GM19438 (cell line): ENCODE measurements around the gene USP11.

ENCODE experiments used
- ATAC-seq: cut with Tn5 transposase; IDR thresholded peaks from one replicate; pipeline ENCODE4 v1.9.1; 2021; ENCODE audit warnings: low read depth; ENCODE audit not compliant: unreplicated experiment

The USP11 gene

DNA sequence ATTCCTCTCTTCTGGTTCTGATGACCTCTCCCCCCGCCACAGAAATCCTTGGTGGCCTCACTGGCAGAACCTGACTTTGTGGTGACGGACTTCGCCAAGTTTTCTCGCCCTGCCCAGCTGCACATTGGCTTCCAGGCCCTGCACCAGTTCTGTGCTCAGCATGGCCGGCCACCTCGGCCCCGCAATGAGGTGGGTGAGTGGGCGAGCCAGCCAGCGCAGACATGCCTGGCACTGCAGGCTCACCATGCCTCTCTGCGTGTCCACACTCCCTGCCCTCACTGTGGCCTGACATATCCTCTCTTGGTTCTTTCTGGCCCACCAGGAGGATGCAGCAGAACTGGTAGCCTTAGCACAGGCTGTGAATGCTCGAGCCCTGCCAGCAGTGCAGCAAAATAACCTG, 30.5 kb upstream of the USP11 start:
- ATAC-seq: no peak

DNA sequence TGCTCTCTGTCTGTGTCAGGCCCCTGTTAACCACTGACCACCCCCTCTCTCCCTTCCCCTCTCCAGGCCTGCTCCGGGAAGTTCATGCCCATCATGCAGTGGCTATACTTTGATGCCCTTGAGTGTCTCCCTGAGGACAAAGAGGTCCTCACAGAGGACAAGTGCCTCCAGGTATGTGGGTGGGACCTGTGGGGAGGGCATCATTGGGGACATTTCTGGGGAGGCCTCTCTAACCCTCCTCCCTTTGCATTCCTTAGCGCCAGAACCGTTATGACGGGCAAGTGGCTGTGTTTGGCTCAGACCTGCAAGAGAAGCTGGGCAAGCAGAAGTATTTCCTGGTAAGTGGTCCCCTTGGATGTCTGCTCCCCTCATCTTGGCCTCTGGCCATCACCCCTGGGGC, 29.9 kb upstream of the USP11 start:
- no peak for ATAC-seq

DNA sequence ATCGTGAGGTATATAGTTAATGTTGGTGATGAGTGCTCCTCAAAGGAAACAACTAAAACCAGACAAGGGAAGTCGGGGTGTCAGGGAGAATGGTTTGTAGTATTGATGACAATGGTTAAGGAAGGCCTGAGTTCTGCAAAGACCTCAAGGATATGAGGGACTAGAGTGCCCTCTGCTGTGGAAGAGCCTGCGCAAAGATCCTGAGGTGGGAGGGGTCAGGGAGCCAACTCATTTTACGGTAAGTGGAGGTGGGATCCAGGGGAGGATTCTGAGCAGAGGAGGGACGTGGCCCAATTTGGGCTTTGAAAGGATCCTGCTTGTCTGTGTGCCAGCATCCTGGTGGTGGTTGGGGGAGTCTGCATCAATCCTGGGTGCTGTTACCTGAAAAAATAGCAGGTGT, 27.8 kb upstream of the USP11 start:
- ATAC-seq: no peak

DNA sequence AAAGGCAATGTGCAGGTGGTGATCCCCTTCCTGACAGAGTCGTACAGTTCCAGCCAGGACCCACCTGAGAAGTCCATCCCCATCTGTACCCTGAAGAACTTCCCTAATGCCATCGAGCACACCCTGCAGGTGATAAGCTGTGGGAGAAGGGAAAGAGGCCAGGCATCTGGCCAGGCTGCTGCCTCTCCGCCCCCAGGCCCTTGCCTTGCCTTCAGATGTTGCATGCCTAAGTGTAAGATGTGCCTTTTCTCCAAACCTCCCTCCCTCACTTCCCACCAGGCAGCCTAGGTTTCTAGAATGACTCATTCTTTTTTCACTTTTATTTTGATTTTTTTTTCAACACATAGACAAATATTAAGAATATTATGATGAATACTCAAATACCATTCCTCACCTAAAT, 26.5 kb upstream of the USP11 start:
- no peak for ATAC-seq

DNA sequence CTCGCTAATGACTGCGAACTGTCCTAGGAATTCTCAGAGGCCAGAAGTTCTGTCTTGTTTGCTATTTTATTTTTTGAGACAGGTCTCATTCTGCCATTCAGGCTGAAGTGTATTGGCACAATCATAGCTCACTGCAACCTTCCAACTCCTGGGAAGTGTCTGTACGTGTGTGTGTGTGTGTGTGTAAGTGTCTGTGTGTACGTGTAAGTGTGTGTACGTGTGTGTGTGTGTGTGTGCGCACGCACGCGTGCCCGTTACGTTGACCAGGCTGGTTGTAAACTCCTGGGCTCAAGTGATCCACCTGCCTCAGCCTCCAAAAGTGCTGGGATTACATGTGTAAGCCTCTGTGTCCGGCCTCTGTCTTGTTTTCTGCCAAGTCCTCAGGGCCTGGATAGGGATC, 24.7 kb upstream of the USP11 start:
- ATAC-seq: no peak

DNA sequence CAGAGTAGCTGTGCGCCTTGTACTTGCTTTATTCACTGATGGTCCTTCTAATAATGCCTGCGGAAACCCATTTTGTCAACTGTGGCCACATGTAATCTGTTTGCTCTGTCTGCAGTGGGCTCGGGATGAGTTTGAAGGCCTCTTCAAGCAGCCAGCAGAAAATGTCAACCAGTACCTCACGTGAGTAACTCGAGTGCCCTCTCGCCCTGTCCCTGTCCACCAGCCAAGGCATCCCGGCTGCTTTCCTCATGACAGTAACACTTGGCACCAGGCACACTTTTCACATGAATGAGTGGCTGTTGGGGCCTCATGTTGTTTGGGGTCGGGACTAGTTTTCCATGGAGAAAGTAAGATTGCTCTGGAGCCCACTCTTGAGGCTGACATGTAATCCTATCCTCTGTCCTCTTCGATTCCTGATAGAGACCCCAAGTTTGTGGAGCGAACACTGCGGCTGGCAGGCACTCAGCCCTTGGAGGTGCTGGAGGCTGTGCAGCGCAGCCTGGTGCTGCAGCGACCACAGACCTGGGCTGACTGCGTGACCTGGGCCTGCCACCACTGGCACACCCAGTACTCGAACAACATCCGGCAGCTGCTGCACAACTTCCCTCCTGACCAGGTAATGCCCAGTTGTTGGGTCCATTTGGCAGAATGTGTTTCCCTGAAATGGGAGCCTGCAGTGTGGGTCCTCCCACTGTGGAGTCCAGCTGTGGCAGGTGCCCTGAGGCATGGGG, 23.1 kb upstream of the USP11 start:
- ATAC-seq: no peak

DNA sequence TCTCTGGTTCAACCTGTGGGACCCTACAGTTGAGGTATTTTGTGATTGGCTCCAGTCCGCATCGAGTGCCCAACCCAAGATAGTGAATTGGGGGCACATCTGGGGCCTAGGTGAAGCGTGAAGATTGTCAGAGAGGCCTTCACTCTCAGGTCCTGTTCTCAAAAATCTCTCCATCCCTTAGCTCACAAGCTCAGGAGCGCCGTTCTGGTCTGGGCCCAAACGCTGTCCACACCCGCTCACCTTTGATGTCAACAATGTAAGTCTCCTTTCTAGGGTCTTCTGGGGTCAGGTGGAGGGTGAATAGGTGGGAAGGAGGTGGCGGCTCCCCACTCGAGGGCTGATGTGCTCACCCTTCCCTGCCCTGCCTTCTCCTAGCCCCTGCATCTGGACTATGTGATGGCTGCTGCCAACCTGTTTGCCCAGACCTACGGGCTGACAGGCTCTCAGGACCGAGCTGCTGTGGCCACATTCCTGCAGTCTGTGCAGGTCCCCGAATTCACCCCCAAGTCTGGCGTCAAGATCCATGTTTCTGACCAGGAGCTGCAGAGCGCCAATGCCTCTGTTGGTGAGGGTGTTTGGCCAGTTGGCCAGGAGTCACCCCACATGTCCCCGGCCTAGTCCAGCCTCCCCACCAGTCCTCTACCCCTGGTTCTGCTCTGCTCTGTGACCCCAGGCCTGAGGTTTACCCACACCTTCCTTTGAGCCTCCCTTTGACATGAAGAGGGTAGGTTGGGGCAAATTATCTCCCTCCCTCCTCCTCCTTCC, 22.0 kb upstream of the USP11 start:
- ATAC-seq: no peak

DNA sequence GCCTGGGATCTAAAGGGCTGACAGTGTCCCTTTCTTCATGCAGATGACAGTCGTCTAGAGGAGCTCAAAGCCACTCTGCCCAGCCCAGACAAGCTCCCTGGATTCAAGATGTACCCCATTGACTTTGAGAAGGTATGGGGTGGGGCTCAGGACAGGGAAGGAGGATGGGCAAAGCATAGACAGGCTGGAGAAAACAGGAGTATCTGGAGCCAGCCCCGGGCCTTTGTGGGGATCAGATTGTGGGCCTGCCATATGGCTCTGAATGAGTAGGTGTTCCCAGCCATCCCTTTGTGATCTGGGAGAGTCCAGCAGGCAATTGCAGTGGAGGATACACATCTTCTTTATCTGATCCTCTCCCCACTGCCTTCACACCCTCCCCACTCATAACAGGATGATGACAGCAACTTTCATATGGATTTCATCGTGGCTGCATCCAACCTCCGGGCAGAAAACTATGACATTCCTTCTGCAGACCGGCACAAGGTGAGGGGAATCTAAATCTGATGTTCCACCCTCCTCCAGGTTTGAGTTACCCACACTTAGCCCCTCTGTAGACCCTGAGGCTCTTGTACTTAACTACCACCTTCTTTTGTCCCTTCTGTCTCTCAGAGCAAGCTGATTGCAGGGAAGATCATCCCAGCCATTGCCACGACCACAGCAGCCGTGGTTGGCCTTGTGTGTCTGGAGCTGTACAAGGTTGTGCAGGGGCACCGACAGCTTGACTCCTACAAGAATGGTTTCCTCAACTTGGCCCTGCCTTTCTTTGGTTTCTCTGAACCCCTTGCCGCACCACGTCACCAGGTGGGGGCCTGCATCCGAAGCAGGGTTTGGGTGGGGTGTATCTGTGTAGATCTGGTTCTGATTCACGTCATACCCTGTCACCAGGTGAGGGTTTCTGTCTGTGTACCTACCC, 20.2 kb upstream of the USP11 start:
- no peak for ATAC-seq

DNA sequence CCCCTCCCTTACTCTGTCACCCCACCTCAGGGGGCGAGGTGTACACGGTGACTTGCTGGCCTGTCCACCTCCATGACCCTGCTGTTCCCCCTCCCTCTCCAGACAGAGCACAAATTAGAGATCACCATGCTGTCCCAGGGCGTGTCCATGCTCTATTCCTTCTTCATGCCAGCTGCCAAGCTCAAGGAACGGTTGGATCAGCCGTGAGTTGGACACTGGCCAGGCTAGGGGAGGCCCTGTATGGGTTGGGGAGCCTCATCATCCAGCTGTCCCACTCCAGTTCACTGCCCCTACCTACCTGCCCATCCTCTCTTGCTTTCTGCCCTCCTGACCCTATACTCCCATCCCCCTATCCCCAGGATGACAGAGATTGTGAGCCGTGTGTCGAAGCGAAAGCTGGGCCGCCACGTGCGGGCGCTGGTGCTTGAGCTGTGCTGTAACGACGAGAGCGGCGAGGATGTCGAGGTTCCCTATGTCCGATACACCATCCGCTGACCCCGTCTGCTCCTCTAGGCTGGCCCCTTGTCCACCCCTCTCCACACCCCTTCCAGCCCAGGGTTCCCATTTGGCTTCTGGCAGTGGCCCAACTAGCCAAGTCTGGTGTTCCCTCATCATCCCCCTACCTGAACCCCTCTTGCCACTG, 18.3 kb upstream of the USP11 start:
- no peak for ATAC-seq

DNA sequence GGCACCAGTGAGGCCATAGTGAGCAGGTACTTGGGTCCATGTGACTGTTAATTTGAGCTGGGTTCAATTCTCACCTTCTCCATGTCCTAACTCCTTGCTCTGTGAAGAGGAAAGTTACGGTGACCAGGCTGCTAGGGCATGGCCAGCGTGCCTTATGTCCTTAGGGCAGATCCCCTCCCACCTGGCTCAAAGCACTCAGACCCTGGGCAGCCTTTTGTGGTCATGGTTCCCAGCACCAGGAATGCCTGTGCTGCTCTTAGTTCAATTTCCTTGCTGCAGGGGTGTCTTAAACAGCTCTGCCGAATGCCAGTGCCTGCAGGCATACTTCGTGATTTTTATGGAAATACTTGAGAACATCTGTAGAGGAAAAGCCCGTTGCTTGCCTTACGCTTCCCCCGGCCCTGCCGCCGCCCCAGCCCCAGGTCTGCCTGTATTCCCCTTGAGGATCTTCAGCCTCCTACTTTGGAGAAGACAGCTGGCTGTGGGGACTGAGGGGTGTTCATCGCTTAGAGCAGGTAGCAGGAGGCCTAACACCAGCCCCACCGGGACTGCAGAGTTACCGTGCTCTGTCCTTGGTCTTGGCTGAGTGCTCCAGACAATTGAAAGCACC, 17.4 kb upstream of the USP11 start:
- no peak for ATAC-seq

DNA sequence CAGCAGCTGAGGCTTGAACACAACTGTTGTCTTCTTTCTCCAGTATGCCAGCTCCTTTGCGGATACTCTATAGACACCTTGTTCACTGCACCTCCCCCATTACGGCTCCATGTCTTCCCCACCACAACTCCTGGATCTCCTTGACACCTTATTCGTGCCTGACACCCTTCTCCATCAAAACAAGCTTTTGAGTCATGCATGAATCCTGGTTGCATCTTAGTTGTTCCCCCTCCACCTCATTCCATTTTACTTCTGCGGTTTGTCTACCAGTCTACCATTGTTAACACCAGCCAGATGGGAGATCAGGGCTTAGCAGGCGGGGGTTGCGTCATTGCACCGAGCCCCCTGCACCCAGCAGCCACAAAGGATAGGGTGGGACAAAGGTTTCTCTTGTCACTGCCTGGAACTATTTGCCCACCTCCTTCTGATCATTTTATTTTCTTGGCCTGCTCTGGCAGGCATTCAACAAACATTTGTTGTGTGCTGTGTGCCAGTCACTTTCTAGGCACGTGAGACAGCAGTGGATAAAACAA, 16.4 kb upstream of the USP11 start:
- no peak for ATAC-seq

DNA sequence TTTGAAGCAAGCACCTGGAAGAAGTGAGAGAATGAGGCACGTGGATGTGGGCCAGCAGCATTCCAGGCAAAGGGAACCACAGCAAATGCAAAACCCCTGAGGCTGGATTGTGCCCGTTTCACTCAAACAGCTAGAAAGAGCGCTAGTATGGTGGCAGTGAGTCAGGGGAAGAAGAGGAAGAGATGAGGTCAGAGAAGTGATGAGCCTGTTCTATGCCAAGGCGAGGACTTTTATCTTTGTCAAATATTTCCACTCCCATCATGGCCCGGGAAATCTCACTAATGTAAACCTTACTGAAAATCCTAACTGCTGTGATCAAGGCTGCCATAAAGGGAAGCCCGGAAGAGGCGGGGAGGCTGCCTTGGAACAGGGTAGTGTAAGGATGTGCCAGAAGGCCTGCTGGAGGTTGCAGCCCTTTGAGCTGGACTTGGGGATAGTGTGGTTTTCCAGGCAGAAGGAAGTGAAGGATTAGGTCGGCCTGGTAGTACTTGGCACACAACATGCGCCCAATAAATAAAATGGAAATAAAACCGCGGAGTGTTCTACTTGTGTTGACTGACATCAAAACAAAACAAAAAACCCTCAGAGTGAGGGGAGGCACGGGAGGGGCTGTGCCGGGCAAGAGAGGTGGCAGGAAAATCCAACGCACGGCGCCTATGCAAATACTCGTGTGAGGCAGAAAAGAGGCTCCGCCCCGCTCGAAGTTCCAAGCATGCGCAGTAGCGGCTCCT, 15.5 kb upstream of the USP11 start:
- ATAC-seq: no peak

DNA sequence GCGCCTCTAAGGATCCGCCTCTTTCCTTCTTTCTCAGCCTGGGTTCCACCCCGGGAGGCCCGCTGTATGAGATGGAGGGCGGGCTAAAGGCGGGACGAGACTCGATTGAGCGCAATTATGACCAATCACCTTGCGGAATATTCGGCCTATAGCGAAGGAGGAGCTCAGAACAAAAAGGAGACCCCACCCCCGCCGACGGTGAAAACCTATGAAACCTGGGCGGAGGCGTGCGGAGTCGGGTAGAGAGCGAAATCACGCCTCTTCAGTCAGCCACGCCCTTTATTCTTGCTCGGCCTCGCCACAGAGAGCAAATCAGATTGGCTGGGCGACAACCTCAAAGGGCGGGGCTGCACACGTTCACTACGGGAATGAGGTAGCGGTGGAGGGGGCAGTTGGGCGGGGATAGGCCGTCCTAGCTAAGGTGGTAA, 14.9 kb upstream of the USP11 start:
- ATAC-seq: peak; percentile 86

DNA sequence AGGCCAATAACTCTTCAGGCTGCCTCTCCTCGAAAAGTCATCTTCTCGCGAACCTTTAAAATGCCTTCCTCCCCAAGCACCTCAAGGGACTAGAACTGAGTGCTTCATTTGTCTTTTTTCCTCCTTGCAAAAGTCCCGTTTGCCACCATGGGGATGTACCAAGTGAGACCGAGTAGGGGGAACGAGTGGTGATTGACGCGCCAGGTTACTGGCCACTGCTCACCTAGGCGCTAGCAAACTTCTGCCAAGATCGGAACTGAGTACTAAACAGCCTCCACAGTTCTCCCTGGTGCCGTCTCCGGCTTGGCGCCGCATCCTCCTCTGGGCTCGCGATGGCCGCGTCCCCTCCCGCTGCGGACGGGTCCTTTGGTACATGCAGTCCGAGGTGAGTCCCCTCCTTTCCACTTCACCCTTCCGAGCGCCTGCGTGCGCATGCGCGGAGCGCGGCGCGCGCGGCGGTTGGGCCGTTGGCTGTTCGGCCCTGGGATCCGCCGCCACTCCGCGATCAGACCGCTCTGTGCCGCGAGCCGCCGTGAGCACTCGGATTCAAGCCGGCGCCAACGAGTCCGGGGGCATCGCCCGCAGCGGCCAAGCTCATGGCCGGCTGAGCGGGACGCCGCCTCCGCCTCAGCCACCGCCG, 14.4 kb upstream of the USP11 start, which contains the start of gene CDK16:
Gene CDK16, plus strand, starts transcription at position 402 of the 640 bp plus-strand sequence. CDS start 4,877 bp downstream, outside the sequence.
- ATAC-seq: peak; percentile 55

DNA sequence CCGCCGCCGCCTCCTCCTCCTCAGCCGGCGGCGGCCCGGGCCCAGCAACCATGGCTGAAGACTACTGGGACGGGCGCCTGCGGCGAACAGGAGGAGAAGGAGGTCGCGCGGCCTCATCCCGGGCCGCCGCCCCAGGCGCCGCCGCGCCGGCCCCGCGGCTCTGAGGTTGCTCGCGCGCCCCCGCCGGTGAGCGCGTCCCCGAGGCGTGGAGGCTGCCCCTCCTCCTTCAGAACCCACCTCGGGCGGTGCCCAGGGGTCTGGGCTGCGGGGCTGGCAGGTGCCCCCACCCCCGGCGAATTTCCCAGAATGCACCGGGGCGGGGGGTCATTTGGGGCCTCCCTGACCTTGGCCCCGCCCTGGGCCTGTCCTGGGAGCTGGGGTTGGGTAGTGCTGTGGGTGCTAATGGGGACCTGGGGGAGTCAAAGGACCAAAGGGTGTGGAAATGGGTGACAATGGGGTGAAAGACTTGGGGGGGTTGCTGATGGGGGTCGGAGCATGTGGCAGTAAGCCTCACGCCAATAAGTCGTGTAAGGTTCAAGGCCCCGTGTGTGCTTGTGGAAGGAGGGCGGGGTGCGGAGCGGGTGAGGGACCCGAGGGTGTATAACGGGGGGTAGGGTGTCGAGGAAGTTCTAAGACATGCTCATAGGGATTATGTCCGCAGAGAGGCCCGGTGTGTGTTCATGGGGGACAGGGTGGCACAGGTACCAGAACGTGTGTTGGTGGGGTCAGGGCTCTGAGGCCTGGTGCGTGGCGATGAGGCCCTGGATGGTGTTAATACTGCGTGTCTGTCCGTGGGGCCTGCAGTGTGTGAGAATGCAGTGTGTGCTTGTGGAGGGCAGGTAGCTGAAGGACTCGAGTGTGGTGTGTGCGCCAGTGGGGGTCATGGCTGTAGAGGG, 13.6 kb upstream of the USP11 start:
- no peak for ATAC-seq

DNA sequence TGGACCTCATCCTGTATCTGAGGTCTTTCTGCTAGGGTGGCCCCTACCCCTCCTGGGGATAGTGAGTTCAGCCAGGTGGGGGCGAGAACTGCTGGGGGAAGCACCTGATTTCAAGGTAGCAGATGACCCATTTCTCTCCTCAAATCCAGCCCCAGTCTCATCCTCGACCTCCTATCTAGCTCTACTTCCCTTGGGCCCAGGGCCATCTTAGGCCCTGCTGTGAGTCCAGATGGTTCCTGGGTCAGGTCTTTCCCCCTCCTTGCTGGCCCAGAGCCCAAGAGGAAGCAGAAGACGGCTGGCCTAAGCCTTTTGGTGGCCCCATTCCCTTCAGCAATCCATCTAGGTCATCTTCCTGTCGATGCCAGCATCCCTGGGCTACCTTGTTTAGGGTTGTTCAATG, 11.1 kb upstream of the USP11 start:
- ATAC-seq: no peak

DNA sequence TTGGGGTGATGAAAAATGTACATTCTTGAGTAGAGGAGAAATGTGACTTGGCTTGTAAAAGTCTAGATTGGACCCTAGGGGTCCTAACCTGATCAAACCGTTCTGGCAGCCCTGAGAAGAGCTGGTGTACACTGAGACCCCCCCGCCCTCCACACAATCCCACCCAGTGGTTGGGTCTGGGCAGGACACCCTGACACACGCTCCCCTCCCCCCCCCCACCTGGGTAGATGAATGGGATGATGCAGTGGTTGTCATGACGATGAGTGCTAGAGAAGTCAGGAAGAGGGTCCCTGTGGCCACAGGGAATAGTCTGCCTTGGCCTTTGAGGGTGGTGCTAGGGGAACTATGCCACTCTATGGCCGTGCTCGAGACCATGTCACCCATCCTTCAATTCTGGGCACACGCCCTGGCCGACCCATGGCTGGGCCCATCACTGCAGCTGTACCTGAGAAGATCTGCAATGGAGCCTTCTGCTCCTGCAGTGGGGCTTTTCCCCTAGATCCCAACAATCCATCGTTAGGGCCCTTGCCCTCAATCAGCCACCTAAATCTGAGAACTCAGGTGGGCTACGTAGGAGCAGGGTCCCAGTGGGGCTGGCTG, 10.0 kb upstream of the USP11 start:
- ATAC-seq: no peak
